ENCODE data around the gene ADAM33. TPM values are rescaled to one million over a fixed set of nuclear protein-coding genes. Genes with fewer than 3 reads are reported as not detected.

ADAM33 gene
- total and polyA plus RNA-seq, 3 experiments from 2014 or later = not detected

- CTCF ChIA-PET = interaction anchor here (1.4 kb wide), 1 partner anchor 25 kb away, joined by 5 read pairs; no protein-coding TSS in a partner anchor
- Mint-ChIP-seq H3K9me3 (peaks cover 2 to 8% (median 4%) of the 10 kb centered on the region in 5 donors), H3K27me3 (no peaks in the 10 kb centered on the region), H3K27ac (peak overlapping the region in 1 of 8 donors; percentile 12), H3K4me3 (no peak overlapping the region), H3K4me1 (peaks cover 4 to 11% (median 6%) of the 10 kb centered on the region in 3 donors), H3K36me3 (peaks cover 6 to 40% (median 13%) of the 10 kb centered on the region in 3 donors)
- POLR2A ChIA-PET = no interaction called here
- Histone ChIP-seq H3K9me3 (ENCODE audit: low read length) (no peaks in the 10 kb centered on the region), H3K4me1 (ENCODE audit: insufficient read depth, low read length) (no peaks in the 10 kb centered on the region), H3K27ac (ENCODE audit: low read depth, low read length) (no peak overlapping the region), H3K27me3 (ENCODE audit: insufficient read depth, low read length, poor library complexity, severe bottlenecking) (no peaks in the 10 kb centered on the region), H3K4me3 (ENCODE audit: low read length) (no peak overlapping the region), H3K36me3 (ENCODE audit: insufficient read depth, low read length) (no peaks in the 10 kb centered on the region)
- no peak for DNase-seq
Measured at GRCh38 chr20:3651204-3651962, 30.4 kb downstream of the ADAM33 start.

DNA sequence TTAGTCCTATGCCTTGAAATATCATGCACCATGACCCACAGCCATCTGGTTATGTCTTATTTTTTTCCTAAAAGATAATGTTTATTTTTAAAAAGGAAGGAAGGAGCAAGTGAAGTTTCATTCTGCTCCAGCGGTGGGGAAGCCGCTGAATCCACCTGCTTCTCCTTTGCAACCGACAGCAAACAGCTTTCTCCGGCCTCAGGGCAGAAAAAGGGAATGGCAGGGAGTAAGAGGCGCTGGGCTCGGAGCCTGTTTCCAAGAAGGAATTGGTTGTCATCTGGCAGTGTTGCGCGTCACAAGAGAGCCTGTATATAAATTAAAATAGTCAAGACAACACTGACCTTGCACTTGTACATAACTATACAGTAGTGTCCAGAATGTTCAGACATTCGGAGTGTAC lies 32.9 kb downstream of the ADAM33 start:
- Mint-ChIP-seq H3K4me3 (no peak overlapping the region), H3K36me3 (peaks cover 19 to 63% (median 22%) of the 10 kb centered on the region in 3 donors), H3K27ac (no peak overlapping the region), H3K9me3 (peaks cover 0 to 8% (median 4%) of the 10 kb centered on the region in 5 donors), H3K4me1 (peaks cover 4 to 11% (median 6%) of the 10 kb centered on the region in 3 donors), H3K27me3 (no peaks in the 10 kb centered on the region)
- H3K27me3 ChIP-seq (ENCODE audit: insufficient read depth, low read length, poor library complexity, severe bottlenecking) = no peaks in the 10 kb centered on the region
- no peaks in the 10 kb centered on the region for H3K4me1 ChIP-seq (ENCODE audit: insufficient read depth, low read length)
- no peak for DNase-seq
- H3K36me3 ChIP-seq (ENCODE audit: insufficient read depth, low read length) = no peaks in the 10 kb centered on the region
- no peak overlapping the region for H3K27ac ChIP-seq (ENCODE audit: low read depth, low read length)
- CTCF ChIA-PET = no interaction called here
- H3K9me3 ChIP-seq (ENCODE audit: low read length) = no peaks in the 10 kb centered on the region
- H3K4me3 ChIP-seq (ENCODE audit: low read length) = no peak overlapping the region
- POLR2A ChIA-PET = no interaction called here

DNA sequence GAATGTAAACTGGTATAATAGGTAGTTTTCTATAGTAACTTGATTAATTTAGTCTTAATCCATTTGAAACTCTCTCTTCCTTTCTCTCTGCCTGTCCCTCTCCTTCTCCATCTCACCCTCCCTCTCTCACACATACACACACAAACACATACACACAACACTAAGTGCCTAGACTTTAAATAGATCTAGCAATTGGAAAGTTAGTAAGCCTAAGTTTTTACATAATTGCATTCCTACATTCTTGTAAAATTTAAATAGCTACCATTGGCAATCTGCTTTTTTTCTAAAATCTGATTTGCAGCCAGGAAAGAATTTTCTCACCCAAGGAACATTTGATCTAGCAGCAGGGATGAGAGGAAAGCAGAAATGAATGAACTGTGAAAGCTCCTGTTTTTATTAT lies 34.3 kb downstream of the ADAM33 start:
- H3K36me3 ChIP-seq (ENCODE audit: insufficient read depth, low read length) = no peaks in the 10 kb centered on the region
- H3K27me3 ChIP-seq (ENCODE audit: insufficient read depth, low read length, poor library complexity, severe bottlenecking) = no peaks in the 10 kb centered on the region
- H3K27ac ChIP-seq (ENCODE audit: low read depth, low read length) = no peak overlapping the region
- POLR2A ChIA-PET = no interaction called here
- peaks cover 0 to 6% (median 3%) of the 10 kb centered on the region in 3 donors for H3K4me1 Mint-ChIP-seq
- peaks cover 0 to 2% (median 0%) of the 10 kb centered on the region in 5 donors for H3K9me3 Mint-ChIP-seq
- no peak overlapping the region for H3K4me3 ChIP-seq (ENCODE audit: low read length)
- DNase-seq = no peak
- no peaks in the 10 kb centered on the region for H3K9me3 ChIP-seq (ENCODE audit: low read length)
- H3K27me3 Mint-ChIP-seq = no peaks in the 10 kb centered on the region
- H3K36me3 Mint-ChIP-seq = peaks cover 21 to 76% (median 28%) of the 10 kb centered on the region in 3 donors
- no peaks in the 10 kb centered on the region for H3K4me1 ChIP-seq (ENCODE audit: insufficient read depth, low read length)
- no peak overlapping the region for H3K27ac Mint-ChIP-seq
- H3K4me3 Mint-ChIP-seq = no peak overlapping the region
- CTCF ChIA-PET = no interaction called here

GRCh38 chr20:3646651-3647050 lies 35.2 kb downstream of the ADAM33 start:
- Histone ChIP-seq H3K36me3 (ENCODE audit: insufficient read depth, low read length) (no peaks in the 10 kb centered on the region), H3K27ac (ENCODE audit: low read depth, low read length) (no peak overlapping the region), H3K4me3 (ENCODE audit: low read length) (no peak overlapping the region), H3K4me1 (ENCODE audit: insufficient read depth, low read length) (no peaks in the 10 kb centered on the region), H3K9me3 (ENCODE audit: low read length) (no peaks in the 10 kb centered on the region), H3K27me3 (ENCODE audit: insufficient read depth, low read length, poor library complexity, severe bottlenecking) (no peaks in the 10 kb centered on the region)
- Mint-ChIP-seq H3K4me3 (no peak overlapping the region), H3K27ac (no peak overlapping the region), H3K9me3 (no peaks in the 10 kb centered on the region), H3K27me3 (no peaks in the 10 kb centered on the region), H3K36me3 (peaks cover 27 to 82% (median 36%) of the 10 kb centered on the region in 3 donors), H3K4me1 (peaks cover 0 to 3% (median 0%) of the 10 kb centered on the region in 3 donors)
- POLR2A ChIA-PET = no interaction called here
- CTCF ChIA-PET = no interaction called here
- no peak for DNase-seq

- Histone ChIP-seq H3K9me3 (ENCODE audit: low read length) (no peaks in the 10 kb centered on the region), H3K4me3 (ENCODE audit: low read length) (no peak overlapping the region), H3K36me3 (ENCODE audit: insufficient read depth, low read length) (no peaks in the 10 kb centered on the region), H3K27ac (ENCODE audit: low read depth, low read length) (no peak overlapping the region), H3K27me3 (ENCODE audit: insufficient read depth, low read length, poor library complexity, severe bottlenecking) (no peaks in the 10 kb centered on the region), H3K4me1 (ENCODE audit: insufficient read depth, low read length) (no peaks in the 10 kb centered on the region)
- Mint-ChIP-seq H3K36me3 (peaks cover 30 to 82% (median 38%) of the 10 kb centered on the region in 3 donors), H3K27ac (no peak overlapping the region), H3K27me3 (no peaks in the 10 kb centered on the region), H3K4me1 (no peaks in the 10 kb centered on the region), H3K4me3 (no peak overlapping the region), H3K9me3 (no peaks in the 10 kb centered on the region)
- no peak for DNase-seq
- POLR2A ChIA-PET = no interaction called here
- CTCF ChIA-PET = no interaction called here
Measured at GRCh38 chr20:3646067-3646440, 35.8 kb downstream of the ADAM33 start.

DNA sequence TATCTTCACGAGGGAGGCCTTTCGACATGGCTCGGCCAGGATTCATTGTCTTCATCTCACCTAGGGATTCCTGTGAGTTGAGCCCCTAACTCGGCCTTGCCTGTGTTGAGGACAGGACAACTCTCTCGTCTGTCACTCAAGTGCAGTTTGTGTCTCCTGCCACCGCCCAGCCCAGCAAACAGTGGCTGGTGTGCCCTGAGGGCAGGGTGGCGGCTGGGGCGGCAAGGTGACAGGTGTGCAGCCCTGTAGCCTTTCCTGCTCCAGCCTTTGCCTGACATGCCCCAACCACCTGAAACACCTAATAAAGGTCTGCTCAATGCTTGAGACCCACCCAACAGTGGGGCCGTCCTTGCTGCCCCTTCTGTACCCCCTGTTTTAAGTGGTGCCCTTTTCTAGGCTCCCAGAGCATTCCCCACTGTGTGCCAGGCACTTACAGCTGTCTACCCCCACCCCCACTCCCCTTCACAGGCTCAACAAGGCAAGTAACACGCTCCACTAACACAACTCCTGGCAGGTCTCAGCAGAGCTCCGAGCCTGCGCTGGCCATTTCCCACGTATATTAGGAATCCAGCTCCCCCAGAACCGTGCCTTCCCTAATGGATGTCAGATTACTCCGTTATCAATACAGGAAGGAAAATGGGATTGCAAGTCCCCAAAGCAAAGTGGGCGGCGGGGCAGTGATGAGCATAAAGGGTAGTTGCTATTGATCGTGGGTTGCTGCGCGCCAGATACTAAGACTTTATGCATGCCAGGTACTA lies 36.3 kb downstream of the ADAM33 start:
- H3K4me1 Mint-ChIP-seq = no peaks in the 10 kb centered on the region
- peaks cover 34 to 86% (median 38%) of the 10 kb centered on the region in 3 donors for H3K36me3 Mint-ChIP-seq
- no peak overlapping the region for H3K27ac ChIP-seq (ENCODE audit: low read depth, low read length)
- no peak overlapping the region for H3K27ac Mint-ChIP-seq
- H3K27me3 ChIP-seq (ENCODE audit: insufficient read depth, low read length, poor library complexity, severe bottlenecking) = no peaks in the 10 kb centered on the region
- H3K27me3 Mint-ChIP-seq = no peaks in the 10 kb centered on the region
- H3K4me1 ChIP-seq (ENCODE audit: insufficient read depth, low read length) = no peaks in the 10 kb centered on the region
- POLR2A ChIA-PET = no interaction called here
- no peaks in the 10 kb centered on the region for H3K9me3 Mint-ChIP-seq
- no peak for DNase-seq
- H3K4me3 Mint-ChIP-seq = no peak overlapping the region
- CTCF ChIA-PET = no interaction called here
- H3K9me3 ChIP-seq (ENCODE audit: low read length) = no peaks in the 10 kb centered on the region
- no peaks in the 10 kb centered on the region for H3K36me3 ChIP-seq (ENCODE audit: insufficient read depth, low read length)
- no peak overlapping the region for H3K4me3 ChIP-seq (ENCODE audit: low read length)

- Mint-ChIP-seq H3K4me1 (no peaks in the 10 kb centered on the region), H3K36me3 (peaks cover 24 to 61% (median 37%) of the 10 kb centered on the region in 3 donors), H3K4me3 (no peak overlapping the region), H3K27ac (peak overlapping the region in 1 of 8 donors; percentile 82), H3K9me3 (no peaks in the 10 kb centered on the region), H3K27me3 (no peaks in the 10 kb centered on the region)
- H3K27ac ChIP-seq (ENCODE audit: low read depth, low read length) = no peak overlapping the region
- no peaks in the 10 kb centered on the region for H3K9me3 ChIP-seq (ENCODE audit: low read length)
- H3K36me3 ChIP-seq (ENCODE audit: insufficient read depth, low read length) = no peaks in the 10 kb centered on the region
- DNase-seq = no peak
- no peaks in the 10 kb centered on the region for H3K4me1 ChIP-seq (ENCODE audit: insufficient read depth, low read length)
- POLR2A ChIA-PET = no interaction called here
- CTCF ChIA-PET = no interaction called here
- H3K4me3 ChIP-seq (ENCODE audit: low read length) = no peak overlapping the region
- no peaks in the 10 kb centered on the region for H3K27me3 ChIP-seq (ENCODE audit: insufficient read depth, low read length, poor library complexity, severe bottlenecking)
Measured at GRCh38 chr20:3640259-3640658, 41.6 kb downstream of the ADAM33 start.

GRCh38 chr20:3635346-3635745 lies 46.5 kb downstream of the ADAM33 start:
- no peak overlapping the region for H3K27ac Mint-ChIP-seq
- H3K36me3 Mint-ChIP-seq = peaks cover 11 to 40% (median 23%) of the 10 kb centered on the region in 3 donors
- H3K4me1 ChIP-seq (ENCODE audit: insufficient read depth, low read length) = no peaks in the 10 kb centered on the region
- H3K9me3 ChIP-seq (ENCODE audit: low read length) = no peaks in the 10 kb centered on the region
- H3K27me3 ChIP-seq (ENCODE audit: insufficient read depth, low read length, poor library complexity, severe bottlenecking) = no peaks in the 10 kb centered on the region
- CTCF ChIA-PET = no interaction called here
- peaks cover 5% of the 10 kb centered on the region for H3K36me3 ChIP-seq (ENCODE audit: insufficient read depth, low read length)
- DNase-seq = no peak
- H3K4me3 ChIP-seq (ENCODE audit: low read length) = no peak overlapping the region
- POLR2A ChIA-PET = no interaction called here
- H3K9me3 Mint-ChIP-seq = no peaks in the 10 kb centered on the region
- H3K27ac ChIP-seq (ENCODE audit: low read depth, low read length) = no peak overlapping the region
- H3K27me3 Mint-ChIP-seq = no peaks in the 10 kb centered on the region
- H3K4me1 Mint-ChIP-seq = no peaks in the 10 kb centered on the region
- H3K4me3 Mint-ChIP-seq = no peak overlapping the region
